GM12892 (cell line): ENCODE measurements around the gene BANF2.
"Not testable (repeated sequence)": the region's sequence is repeated elsewhere in the genome, so short reads cannot be mapped to it uniquely, and the experiment has no call there.

ENCODE experiments used
- DNase-seq: peaks from one replicate; pipeline ENCODE4 v3.0.0; 2011; ENCODE audit not compliant: insufficient read length
- FAIRE-seq: peaks from 2 replicates; lab custom pipeline; 2011; peaks lifted over from hg19 to GRCh38; lab: Jason Lieb, UNC
- POLR2A ChIP-seq: IDR thresholded peaks from 2 replicates; pipeline ENCODE4 v1.6.1; 2011; ENCODE audit warnings: low read depth, low read length, control low read depth
- POLR2AphosphoS5 ChIP-seq: IDR thresholded peaks from 2 replicates; pipeline ENCODE4 v1.6.1; 2011; ENCODE audit warnings: low read depth, low read length, control low read depth
- TAF1 ChIP-seq: IDR thresholded peaks from 2 replicates; pipeline ENCODE4 v1.6.1; 2011; ENCODE audit warnings: low read depth, mild to moderate bottlenecking, control low read depth, low read length, borderline replicate concordance

Gene BANF2

DNA sequence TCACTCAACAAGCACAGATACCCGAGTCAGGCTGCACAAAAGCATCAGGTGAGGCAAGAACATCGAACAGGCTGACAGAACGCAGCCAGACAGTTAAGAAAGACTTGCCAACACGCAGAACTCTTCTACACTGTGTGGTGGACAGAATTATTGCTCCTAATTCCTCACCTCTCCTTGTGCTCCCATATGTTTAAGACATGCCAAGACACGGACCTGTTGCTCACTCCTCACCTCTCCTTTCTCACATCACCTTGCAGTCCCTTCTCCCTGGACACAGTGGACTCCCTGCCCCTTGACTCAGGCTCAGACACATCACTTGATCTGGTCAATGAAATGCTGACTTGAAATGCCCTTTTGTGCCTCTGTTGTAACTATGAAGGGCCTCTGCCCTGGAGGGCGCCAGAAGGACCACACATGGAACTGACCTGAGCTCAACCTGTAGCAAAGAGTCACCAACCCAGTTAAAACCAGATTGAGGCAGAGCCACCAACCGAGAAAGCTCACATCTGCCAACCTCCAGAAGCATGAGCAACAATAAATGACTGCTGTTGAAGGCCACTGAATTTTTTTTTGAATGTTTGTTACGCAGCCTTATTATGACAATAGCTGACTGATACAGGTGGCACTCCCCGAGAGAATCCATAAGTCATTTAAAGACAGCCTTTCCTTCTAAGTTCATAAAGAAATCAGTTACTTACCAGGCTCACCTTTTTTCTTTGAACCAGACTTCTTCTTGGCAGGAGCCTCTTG is 41.7 kb upstream of the BANF2 start:
- TF ChIP-seq POLR2AphosphoS5: no peak
- TF ChIP-seq POLR2A: no peak
- TF ChIP-seq TAF1: no peak

DNA sequence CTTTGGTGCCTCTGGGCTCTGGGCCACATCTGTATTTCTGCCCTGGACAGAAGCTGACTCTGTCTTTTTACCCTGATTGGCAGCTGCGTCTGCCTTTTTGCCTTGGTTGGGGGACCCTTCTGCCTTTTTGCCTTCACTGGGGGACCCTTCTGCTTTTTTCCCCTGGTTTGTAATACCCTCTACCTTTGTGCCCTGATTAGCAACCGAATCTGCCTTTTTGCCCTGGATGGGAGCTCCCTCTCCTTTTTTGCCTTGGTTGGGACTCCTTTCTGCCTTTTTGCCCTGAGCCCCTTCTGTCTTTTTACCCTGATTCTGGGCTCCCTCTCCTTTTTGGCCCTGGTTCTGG is 41.1 kb upstream of the BANF2 start:
- TF ChIP-seq POLR2A: no peak
- TF ChIP-seq TAF1: no peak
- TF ChIP-seq POLR2AphosphoS5: no peak
- no peak for DNase-seq
- no peak for FAIRE-seq

More for the DNA sequence above, 41.7 kb upstream of the BANF2 start:
- DNase-seq: no peak
- no peak for FAIRE-seq

DNA sequence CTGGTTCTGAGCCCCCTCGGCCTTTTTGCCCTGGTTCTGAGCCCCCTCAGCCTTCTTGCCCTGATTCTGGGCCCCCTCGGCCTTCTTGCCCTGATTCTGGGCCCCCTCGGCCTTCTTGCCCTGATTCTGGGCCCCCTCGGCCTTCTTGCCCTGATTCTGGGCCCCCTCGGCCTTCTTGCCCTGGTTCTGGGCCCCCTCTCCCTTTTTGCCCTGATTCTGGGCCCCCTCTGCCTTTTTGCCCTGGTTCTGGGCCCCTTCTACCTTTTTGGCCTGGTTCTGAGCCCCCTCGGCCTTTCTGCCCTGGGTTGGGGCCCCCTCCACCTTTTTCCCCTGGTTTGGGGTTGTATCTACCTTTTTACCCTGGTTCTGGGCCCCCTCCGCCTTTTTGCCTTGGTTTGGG is 40.4 kb upstream of the BANF2 start:
- not testable (repeated sequence) for FAIRE-seq, DNase-seq

DNA sequence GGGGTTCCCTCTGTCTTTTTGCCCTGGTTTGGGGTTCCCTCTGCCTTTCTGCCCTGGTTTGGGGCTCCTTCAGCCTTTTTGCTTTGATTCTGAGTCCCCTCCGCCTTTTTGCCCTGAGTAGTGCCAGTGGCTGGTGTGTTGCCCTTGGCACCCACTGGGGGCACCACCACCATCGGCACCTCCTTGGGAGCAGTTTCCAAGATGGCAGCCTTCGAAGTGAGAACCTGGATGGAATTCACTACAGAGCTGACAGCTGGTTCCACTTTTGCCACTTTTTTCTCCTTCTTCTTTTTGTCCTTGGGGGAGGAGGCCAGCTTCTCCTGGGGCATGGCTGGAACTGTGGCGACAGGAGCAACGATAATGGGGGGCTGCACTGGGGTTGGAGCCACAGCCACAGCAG is 40.0 kb upstream of the BANF2 start:
- TF ChIP-seq POLR2AphosphoS5: no peak
- TF ChIP-seq POLR2A: no peak
- TF ChIP-seq TAF1: no peak
- DNase-seq (no peak), FAIRE-seq (no peak)

- DNase-seq: no peak
- no peak for TF ChIP-seq POLR2AphosphoS5
- no peak for TF ChIP-seq POLR2A
- TF ChIP-seq TAF1: no peak
- no peak for FAIRE-seq
Observed at GRCh38 chr20:17660667-17661066, 39.1 kb upstream of the BANF2 start.

DNA sequence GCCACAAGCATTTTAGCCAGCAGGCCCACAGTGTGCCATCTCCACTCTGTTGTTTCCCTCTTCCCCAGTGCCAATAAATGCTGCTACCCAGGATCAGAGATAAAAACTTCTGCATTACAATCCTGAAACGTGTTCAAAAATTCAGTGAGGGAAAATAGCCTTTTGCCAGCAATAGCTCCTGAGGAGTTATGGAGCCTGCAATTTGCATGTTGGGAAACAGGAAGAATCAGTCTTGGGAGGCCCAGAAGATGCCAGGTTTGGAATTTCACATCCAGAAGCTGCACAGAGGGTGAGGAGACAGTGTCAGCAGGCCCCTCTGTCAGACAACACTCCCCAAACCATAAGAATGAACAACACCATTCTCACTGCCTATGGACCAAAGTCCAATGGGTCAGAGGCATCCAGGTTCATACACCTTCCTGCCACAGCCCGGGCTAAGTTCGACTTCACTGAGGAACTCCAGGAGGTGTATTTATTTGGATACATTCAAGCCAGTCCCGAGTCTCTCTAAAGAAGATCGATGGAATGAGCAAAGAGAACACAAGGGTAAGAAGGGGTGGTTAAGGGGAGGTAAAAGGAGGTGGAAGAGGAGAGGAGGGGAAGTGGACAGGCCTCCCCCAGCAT is 38.5 kb upstream of the BANF2 start:
- no peak for FAIRE-seq
- TF ChIP-seq TAF1 (no peak), POLR2A (no peak), POLR2AphosphoS5 (no peak)
- DNase-seq: no peak

GRCh38 chr20:17662333-17663039 is 37.3 kb upstream of the BANF2 start:
- FAIRE-seq (no peak), DNase-seq (no peak)
- no peak for TF ChIP-seq POLR2A
- TF ChIP-seq POLR2AphosphoS5: no peak
- no peak for TF ChIP-seq TAF1

DNA sequence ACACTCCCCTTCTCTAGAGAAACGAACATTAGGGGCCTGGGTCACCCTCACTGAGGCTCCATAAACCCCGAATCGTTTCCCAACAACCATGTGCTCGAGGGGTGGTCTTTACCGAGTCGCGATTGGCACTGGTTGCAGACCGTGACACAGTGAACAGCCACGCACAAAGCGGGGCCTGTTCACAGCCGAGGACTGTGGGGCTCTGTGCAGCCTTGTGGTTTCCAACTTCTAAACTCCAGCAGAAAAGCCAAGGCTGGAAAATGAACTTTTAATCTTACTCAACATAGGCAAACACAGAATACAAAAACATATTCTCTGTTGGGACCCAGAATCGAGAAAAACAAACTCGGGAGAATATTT is 36.7 kb upstream of the BANF2 start:
- no peak for TF ChIP-seq POLR2AphosphoS5
- DNase-seq: no peak
- no peak for FAIRE-seq

DNA sequence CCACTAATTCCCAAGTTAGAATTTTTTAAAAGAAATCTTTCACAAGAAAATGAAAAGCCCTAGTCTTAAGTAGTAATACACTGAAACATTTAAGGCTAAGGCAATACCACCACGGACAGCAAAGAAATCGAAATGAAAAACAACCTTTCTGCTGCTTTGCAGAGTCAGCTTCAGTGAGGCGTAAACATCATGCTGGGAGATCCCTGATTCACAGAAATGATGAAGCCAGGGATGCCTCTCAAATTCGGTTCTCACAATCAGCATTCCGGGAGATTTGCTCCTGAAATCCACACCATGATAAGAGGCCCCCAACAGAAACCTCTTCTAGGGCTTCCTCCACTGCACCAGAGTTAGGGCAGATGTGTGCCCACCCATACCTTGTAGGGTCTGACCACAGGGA is 36.3 kb upstream of the BANF2 start:
- FAIRE-seq (no peak), DNase-seq (no peak)
- TF ChIP-seq POLR2A (no peak), POLR2AphosphoS5 (no peak), TAF1 (no peak)

DNA sequence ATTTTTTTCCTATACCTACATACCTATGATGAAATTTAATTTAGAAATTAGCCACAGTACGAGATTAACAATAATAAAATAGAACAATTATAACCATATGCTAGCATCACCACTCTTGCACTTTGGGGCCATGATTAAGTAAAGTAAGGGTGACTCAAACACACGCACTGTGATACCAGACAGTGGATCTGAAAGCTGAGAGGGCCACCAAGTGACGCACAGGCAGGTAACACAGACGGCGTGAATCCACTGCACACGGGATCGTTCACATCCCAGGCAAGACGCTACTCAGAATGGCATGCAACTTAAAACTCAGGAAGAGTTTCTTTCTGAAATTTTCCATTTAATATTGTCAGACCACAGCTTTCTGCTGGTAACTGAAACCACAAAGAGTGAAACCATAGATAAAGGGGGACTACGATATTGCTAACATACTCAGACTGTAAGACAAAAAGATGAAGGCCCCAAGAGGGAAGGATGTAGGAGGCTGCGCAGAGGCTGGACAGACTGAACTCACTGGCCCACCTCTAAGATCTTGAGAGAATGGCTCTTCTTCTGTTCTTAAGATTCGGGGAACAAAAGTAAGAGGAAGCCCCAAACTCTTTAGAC is 35.6 kb upstream of the BANF2 start:
- TF ChIP-seq TAF1 (no peak), POLR2A (no peak), POLR2AphosphoS5 (no peak)
- FAIRE-seq: no peak
- no peak for DNase-seq

DNA sequence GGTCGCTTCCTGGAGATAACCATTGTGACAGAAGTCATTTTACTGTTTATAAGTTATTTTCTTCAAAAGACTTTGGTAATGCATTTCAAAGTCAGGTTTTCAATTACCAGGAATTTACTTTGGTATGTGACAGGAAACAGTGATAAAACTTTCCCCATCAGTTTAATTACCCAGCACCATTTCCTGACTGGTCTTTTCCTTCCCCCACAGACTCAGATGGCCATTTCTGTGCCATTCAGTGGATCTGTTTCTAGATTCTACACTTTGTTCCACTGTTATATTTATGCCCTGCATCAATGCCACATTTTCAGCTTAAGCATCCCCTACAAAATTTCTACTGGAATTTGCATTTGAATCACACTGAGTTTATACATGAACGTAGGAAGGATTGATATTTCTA is 34.0 kb upstream of the BANF2 start:
- DNase-seq (no peak), FAIRE-seq (no peak)
- no peak for TF ChIP-seq POLR2AphosphoS5
- TF ChIP-seq TAF1: no peak
- no peak for TF ChIP-seq POLR2A

- DNase-seq (no peak), FAIRE-seq (no peak)
- TF ChIP-seq POLR2AphosphoS5 (no peak), POLR2A (no peak), TAF1 (no peak)
Observed at GRCh38 chr20:17666481-17666880, 33.3 kb upstream of the BANF2 start.
